GM23248 (cell line): ENCODE results near the gene ALOXE3. TPM values are rescaled to one million over a fixed set of nuclear protein-coding genes. Genes with fewer than 3 reads are reported as not detected.

Experiments
- DNase-seq: peaks from one replicate; pipeline ENCODE4 v3.0.0-alpha.2; 2015
- H2AFZ ChIP-seq: fragments of 200-600 bp; sonication (generic); 2 replicates; pipeline ENCODE4 v1.6.1; 2016; ENCODE audit warnings: antibody characterized with exemption
- H3F3A ChIP-seq: fragments of 200-600 bp; sonication (generic); 2 replicates; pipeline ENCODE4 v1.6.1; 2016; ENCODE audit warnings: mild to moderate bottlenecking, antibody characterized with exemption, mixed run types; ENCODE audit not compliant: insufficient read depth
- H3K27ac ChIP-seq: fragments of 200-600 bp; sonication (generic); 2 replicates; pipeline ENCODE4 v1.5.1; 2016; ENCODE audit warnings: mild to moderate bottlenecking
- H3K27me3 ChIP-seq: fragments of 200-600 bp; sonication (generic); replicated peaks from 2 replicates; pipeline ENCODE4 v1.6.1; 2016; ENCODE audit warnings: mild to moderate bottlenecking; ENCODE audit not compliant: insufficient read depth
- H3K36me3 ChIP-seq: fragments of 200-600 bp; sonication (generic); 2 replicates; pipeline ENCODE4 v1.6.1; 2016; ENCODE audit warnings: low read depth, mild to moderate bottlenecking
- H3K4me1 ChIP-seq: fragments of 200-600 bp; sonication (generic); 2 replicates; pipeline ENCODE4 v1.6.1; 2016; ENCODE audit warnings: mild to moderate bottlenecking; ENCODE audit not compliant: insufficient read depth
- H3K4me2 ChIP-seq: fragments of 200-600 bp; sonication (generic); one replicate; pipeline ENCODE4 v1.6.1; 2016; ENCODE audit warnings: mild to moderate bottlenecking; ENCODE audit not compliant: unreplicated experiment
- H3K4me3 ChIP-seq: fragments of 200-600 bp; sonication (generic); 2 replicates; pipeline ENCODE4 v1.5.1; 2016; ENCODE audit warnings: mild to moderate bottlenecking
- H3K79me2 ChIP-seq: fragments of 200-600 bp; sonication (generic); 2 replicates; pipeline ENCODE4 v1.6.1; 2016; ENCODE audit warnings: mild to moderate bottlenecking; ENCODE audit not compliant: insufficient read depth
- H3K9ac ChIP-seq: fragments of 200-600 bp; sonication (generic); 2 replicates; pipeline ENCODE4 v1.6.1; 2016; ENCODE audit warnings: mild to moderate bottlenecking
- H3K9me2 ChIP-seq: fragments of 200-600 bp; sonication (generic); 2 replicates; pipeline ENCODE4 v1.6.1; 2016; ENCODE audit warnings: mixed run types, mild to moderate bottlenecking, moderate library complexity; ENCODE audit not compliant: insufficient read depth
- H3K9me3 ChIP-seq: fragments of 200-600 bp; sonication (generic); one replicate; pipeline ENCODE4 v1.6.1; 2017; ENCODE audit warnings: low read depth
- H4K20me1 ChIP-seq: fragments of 200-600 bp; sonication (generic); 2 replicates; pipeline ENCODE4 v1.6.0; 2016; ENCODE audit not compliant: insufficient read depth
- EZH2 ChIP-seq: fragments of 200-600 bp; sonication (generic); IDR thresholded peaks from 2 replicates; pipeline ENCODE4 v1.6.1; 2018; ENCODE audit warnings: antibody characterized with exemption, mild to moderate bottlenecking; ENCODE audit not compliant: insufficient read depth, poor library complexity, severe bottlenecking
- EZH2phosphoT487 ChIP-seq: fragments of 200-600 bp; sonication (generic); IDR thresholded peaks from 2 replicates; pipeline ENCODE4 v1.6.1; 2018; ENCODE audit warnings: antibody characterized with exemption, moderate library complexity, mild to moderate bottlenecking, low read depth; ENCODE audit not compliant: insufficient read depth
- WGBS, 2 experiments: methylation state at CpG; one replicate each; pipeline ENCODE4 v1.1.6; 2015 to 2017; ENCODE audit warnings: low lambda C conversion rate in 2 of 2, low coverage in 1 of 2; ENCODE audit errors: missing lambda C conversion rate in 2 of 2; 5-methylcytosine and 5-hydroxymethylcytosine counted together
- in situ Hi-C: fragments of 300-500 bp; cut with MboI; formaldehyde crosslinking; loops from 2 replicates; pipeline ENCODE4 v1.15.0; 2020
- polyA plus RNA-seq: library from polyadenylated mRNA; unstranded; fragments of >200 nt; fragmentation: Nextera tagmentation; extraction: Ambion mirVana; gene quantifications from 2 replicates; pipeline ENCODE4 v1.2.1, GENCODE V29; 2016
- total RNA-seq: library from RNA; depleted of rRNA; stranded (reverse); fragments of >200 nt; shearing (Covaris generic); gene quantifications from 2 replicates; pipeline ENCODE4 v1.2.3, GENCODE V29; 2014

ALOXE3 gene
- total and polyA plus RNA-seq, 2 experiments from 2014 or later, result under 0.01 to 0.11 TPM

DNA sequence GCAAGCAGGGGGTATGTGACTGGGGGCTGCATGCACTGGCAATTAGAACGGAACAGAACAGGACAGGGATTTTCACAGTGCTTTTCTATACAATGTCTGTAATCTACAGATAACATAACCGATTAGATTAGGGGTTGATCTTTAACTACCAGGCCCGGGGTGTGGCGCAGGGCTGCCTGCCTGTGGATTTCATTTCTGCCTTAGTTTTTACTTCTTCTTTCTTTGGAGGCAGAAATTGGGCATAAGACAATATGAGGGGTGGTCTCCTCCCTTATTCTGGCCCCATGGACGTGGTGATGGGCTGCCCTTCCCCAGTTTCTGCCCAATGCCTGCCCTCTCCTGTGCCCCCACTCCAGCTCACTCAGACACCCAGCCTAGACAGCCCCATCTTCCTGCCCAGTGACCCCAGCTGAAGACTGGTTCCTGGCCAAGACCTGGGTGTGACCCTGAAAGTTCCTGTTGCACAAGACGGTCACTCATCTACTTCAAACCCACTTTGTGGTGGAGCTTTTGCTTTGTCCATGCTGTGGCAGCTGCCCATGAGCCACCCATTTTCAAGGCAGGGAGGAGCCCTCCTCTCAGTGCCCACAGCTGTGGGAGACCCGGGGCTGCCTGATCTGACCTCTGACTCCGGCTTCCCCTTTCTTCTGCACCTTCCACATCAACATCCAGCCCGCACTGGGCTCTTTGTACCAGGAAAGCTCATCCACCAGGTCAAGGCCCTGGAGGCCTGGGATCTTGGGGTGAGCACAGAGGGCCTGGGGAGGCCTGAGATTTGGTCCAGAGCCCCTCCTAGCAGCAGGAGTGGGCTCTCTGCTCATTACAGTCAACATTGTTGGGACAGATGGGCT, 49.4 kb downstream of the ALOXE3 start:
- Histone ChIP-seq H3K4me3 (no peak overlapping the region), H3K9me2 (no peaks in the 10 kb centered on the region), H3K4me2 (no peak overlapping the region), H4K20me1 (no peaks in the 10 kb centered on the region), H3K9ac (no peak overlapping the region), H3K9me3 (no peaks in the 10 kb centered on the region), H2AFZ (no peak overlapping the region), H3K27me3 (peaks cover 62% of the 10 kb centered on the region), H3F3A (no peaks in the 10 kb centered on the region), H3K36me3 (no peaks in the 10 kb centered on the region), H3K79me2 (no peaks in the 10 kb centered on the region), H3K4me1 (no peaks in the 10 kb centered on the region), H3K27ac (no peak overlapping the region)
- no peak for DNase-seq
- TF ChIP-seq EZH2phosphoT487, result no peak
- no peak for TF ChIP-seq EZH2
- in situ Hi-C loops, result no loop called here
- 53 to 58% methylated on average over 9 of the region's 9 CpGs for WGBS, 2 experiments

DNA sequence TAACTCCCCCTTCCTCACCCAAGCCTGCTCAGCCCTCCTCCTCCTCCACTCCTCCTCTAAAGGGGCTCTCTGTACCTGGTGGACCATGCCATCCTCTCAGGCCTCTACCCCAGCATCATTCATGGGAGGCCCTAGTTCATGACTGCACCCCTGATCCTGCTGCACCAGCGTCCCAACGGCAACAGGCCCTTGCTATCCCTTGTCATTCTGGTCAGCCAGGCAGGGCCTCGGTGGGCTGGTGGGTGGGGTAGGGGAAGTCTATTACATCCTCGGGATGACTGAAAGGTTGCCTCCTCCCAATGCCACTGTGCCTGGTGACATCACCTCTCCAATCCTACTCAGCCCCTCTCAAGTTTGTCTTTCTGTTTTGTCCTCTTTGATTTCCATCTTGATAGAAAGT, 50.5 kb downstream of the ALOXE3 start:
- no peak for DNase-seq
- H3K36me3 ChIP-seq, result no peaks in the 10 kb centered on the region
- WGBS, 2 experiments, result 24 to 30% methylated on average over 4 of the region's 4 CpGs
- H3K4me3 ChIP-seq, result no peak overlapping the region
- no peaks in the 10 kb centered on the region for H3K9me3 ChIP-seq
- no peak overlapping the region for H2AFZ ChIP-seq
- no peak overlapping the region for H3K27ac ChIP-seq
- peaks cover 60% of the 10 kb centered on the region for H3K27me3 ChIP-seq
- no peaks in the 10 kb centered on the region for H3K9me2 ChIP-seq
- no peaks in the 10 kb centered on the region for H4K20me1 ChIP-seq
- no peaks in the 10 kb centered on the region for H3K79me2 ChIP-seq
- no peaks in the 10 kb centered on the region for H3F3A ChIP-seq
- in situ Hi-C loops, result no loop called here
- no peak overlapping the region for H3K4me2 ChIP-seq
- H3K9ac ChIP-seq, result no peak overlapping the region
- TF ChIP-seq EZH2phosphoT487, result no peak
- TF ChIP-seq EZH2, result no peak
- no peaks in the 10 kb centered on the region for H3K4me1 ChIP-seq

DNA sequence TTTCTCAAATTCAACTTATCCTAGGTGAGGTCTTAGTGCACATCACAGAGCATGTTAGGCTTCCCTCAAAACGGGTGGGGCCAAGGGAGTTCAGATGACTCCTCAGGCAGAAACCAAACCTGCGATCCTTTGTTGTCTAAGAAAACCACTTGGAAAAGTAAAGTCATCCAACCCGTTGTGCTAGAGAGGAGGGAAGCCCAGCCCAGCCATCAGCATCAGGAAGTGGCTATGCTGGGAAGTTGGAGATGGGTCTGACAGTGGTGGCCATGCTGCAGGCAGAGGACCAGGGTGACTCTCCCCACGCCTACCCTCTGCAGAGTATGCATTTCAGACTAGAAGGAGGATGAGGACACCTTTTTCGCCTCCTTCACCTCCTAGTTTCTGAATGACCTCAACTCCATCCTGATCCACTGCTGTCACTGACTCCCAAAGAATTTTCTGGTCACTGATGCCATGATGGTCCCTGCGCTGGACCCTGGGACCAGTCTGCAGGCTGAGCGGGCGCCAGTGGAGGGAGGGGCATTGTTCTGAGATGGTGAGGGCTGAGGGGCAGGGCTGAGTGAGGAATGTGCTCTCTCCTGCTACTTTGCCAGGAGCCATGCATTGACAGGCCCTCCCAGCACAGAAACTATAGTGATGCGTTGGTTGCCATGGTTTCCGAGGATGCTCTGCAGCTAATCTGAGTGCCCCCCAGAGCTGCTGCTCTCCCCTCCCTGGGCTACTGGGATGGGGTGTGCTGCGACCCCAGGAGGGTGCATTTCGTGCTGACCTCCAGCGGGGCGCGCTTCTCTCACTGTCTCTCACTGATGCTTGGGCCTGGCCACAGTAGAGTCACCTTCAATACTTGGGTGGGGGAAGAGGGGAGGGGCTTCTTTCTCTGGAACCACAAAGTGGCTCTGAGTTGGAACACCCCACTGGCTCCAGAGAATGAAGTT, 51.2 kb downstream of the ALOXE3 start:
- Histone ChIP-seq H3K27ac (no peak overlapping the region), H3F3A (no peaks in the 10 kb centered on the region), H3K4me2 (no peak overlapping the region), H3K79me2 (no peaks in the 10 kb centered on the region), H3K9ac (no peak overlapping the region), H3K9me3 (no peaks in the 10 kb centered on the region), H4K20me1 (no peaks in the 10 kb centered on the region), H3K4me1 (0 out of 2 replicates have a peak, but pooled peaks cover 5% of the 10 kb centered on the region), H3K36me3 (no peaks in the 10 kb centered on the region), H3K4me3 (no peak overlapping the region), H2AFZ (no peak overlapping the region), H3K27me3 (peaks cover 60% of the 10 kb centered on the region), H3K9me2 (no peaks in the 10 kb centered on the region)
- WGBS, 2 experiments, result 61 to 66% methylated on average over 15 of the region's 15 CpGs
- TF ChIP-seq EZH2phosphoT487, result no peak
- no peak for TF ChIP-seq EZH2
- in situ Hi-C loops, result no loop called here
- no peak for DNase-seq

GRCh38 chr17:8064561-8065019, 53.7 kb downstream of the ALOXE3 start:
- Histone ChIP-seq H3K9me3 (no peaks in the 10 kb centered on the region), H3K36me3 (no peaks in the 10 kb centered on the region), H3K27me3 (peaks cover 68% of the 10 kb centered on the region), H3K9ac (no peak overlapping the region), H3K27ac (no peak overlapping the region), H3K9me2 (no peaks in the 10 kb centered on the region), H2AFZ (no peak overlapping the region), H4K20me1 (no peaks in the 10 kb centered on the region), H3F3A (no peaks in the 10 kb centered on the region), H3K4me2 (no peak overlapping the region), H3K4me1 (0 out of 2 replicates have a peak, but pooled peaks cover 5% of the 10 kb centered on the region), H3K79me2 (no peaks in the 10 kb centered on the region), H3K4me3 (no peak overlapping the region)
- no peak for TF ChIP-seq EZH2
- TF ChIP-seq EZH2phosphoT487, result no peak
- WGBS, 2 experiments, result 32 to 35% methylated on average over 6 of the region's 6 CpGs
- in situ Hi-C loops, result no loop called here
- no peak for DNase-seq
